HepG2 (cell line): ENCODE measurements around the gene ENTPD1. TPM values are rescaled to one million over a fixed set of nuclear protein-coding genes. Genes with fewer than 3 reads are reported as not detected.

ENCODE experiments used
- ARID2 ChIP-seq: sonication (generic); formaldehyde crosslinking; IDR thresholded peaks from 2 replicates; pipeline ENCODE4 v1.8.1; 2022; ENCODE audit warnings: mild to moderate bottlenecking, missing genetic modification reagents, borderline replicate concordance
- PHF21A ChIP-seq: sonication (generic); formaldehyde crosslinking; IDR thresholded peaks from 2 replicates; pipeline ENCODE4 v1.5.0; 2020; ENCODE audit warnings: mild to moderate bottlenecking, missing genetic modification reagents
- RCOR2 ChIP-seq: IDR thresholded peaks from 2 replicates; pipeline ENCODE4 v1.6.1; 2016; ENCODE audit warnings: missing biosample characterization, missing genetic modification reagents
- SETDB1 ChIP-seq: sonication (generic); formaldehyde crosslinking; IDR thresholded peaks from 2 replicates; pipeline ENCODE4 v1.5.1; 2020; ENCODE audit warnings: missing genetic modification reagents, mild to moderate bottlenecking, borderline replicate concordance
- TAF15 ChIP-seq: fragments of 200-400 bp; formaldehyde crosslinking; IDR thresholded peaks from one replicate; pipeline ENCODE4 v1.6.1; 2018; ENCODE audit warnings: mild to moderate bottlenecking, low read depth, low read length; ENCODE audit not compliant: poor library complexity, severe bottlenecking
- ZBTB33 ChIP-seq: sonication (generic); formaldehyde crosslinking; IDR thresholded peaks from 2 replicates; pipeline ENCODE4 v1.4.0; 2020; ENCODE audit warnings: missing genetic modification reagents
- ZNF281 ChIP-seq: sonication (generic); formaldehyde crosslinking; IDR thresholded peaks from 2 replicates; pipeline ENCODE4 v1.4.0; 2020; ENCODE audit warnings: missing genetic modification reagents, borderline replicate concordance
- ZNF460 ChIP-seq: sonication (generic); formaldehyde crosslinking; IDR thresholded peaks from 2 replicates; pipeline ENCODE4 v1.5.1; 2020; ENCODE audit warnings: missing genetic modification reagents, mild to moderate bottlenecking, borderline replicate concordance
- ZXDC ChIP-seq: sonication (generic); formaldehyde crosslinking; IDR thresholded peaks from 2 replicates; pipeline ENCODE4 v1.5.0; 2020; ENCODE audit warnings: mild to moderate bottlenecking, missing genetic modification reagents
- polyA plus RNA-seq, 8 experiments: library from polyadenylated mRNA; depleted of rRNA in 3 of 8; stranded (reverse) in 7 of 8; unstranded in 1 of 8; fragments of >200 nt; fragmentation: Illumina TruSeq in 4 of 8; extraction: Trizol in 4 of 8; gene quantifications; 2 replicates each; pipeline versions ENCODE4 v1.2.1 to v1.2.3, GENCODE V29; 2011 to 2016; ENCODE audit warnings: low read depth in 4 of 8, missing spikeins in 1 of 8, mixed read lengths in 1 of 8; ENCODE audit not compliant: insufficient read depth in 1 of 8
- total RNA-seq, 5 experiments: library from RNA; depleted of rRNA; stranded (reverse); fragments of >200 nt; fragmentation: Illumina TruSeq; extraction: Trizol; gene quantifications; 2 replicates each; pipeline ENCODE4 v1.2.3, GENCODE V29; 2016; ENCODE audit warnings: low read depth in 1 of 5
- TF ChIP-seq, protein P1 (sequence below): sonication (generic); formaldehyde crosslinking; IDR thresholded peaks from 2 replicates; pipeline ENCODE4 v1.5.0; 2020; ENCODE audit warnings: mild to moderate bottlenecking, missing genetic modification reagents, moderate library complexity
- TF ChIP-seq, protein P2 (sequence below): sonication (generic); formaldehyde crosslinking; IDR thresholded peaks from 2 replicates; pipeline ENCODE4 v1.4.0; 2020; ENCODE audit warnings: mild to moderate bottlenecking, missing genetic modification reagents
- TF ChIP-seq, protein P3 (sequence below): IDR thresholded peaks from 2 replicates; pipeline ENCODE4 v1.6.1; 2012; ENCODE audit warnings: inconsistent platforms

Gene ENTPD1
- total and polyA plus RNA-seq, 2 of the 13 experiments (the other 11 are each of a cell fraction or from before 2014, with no cell fraction given), result 0.07 TPM

DNA sequence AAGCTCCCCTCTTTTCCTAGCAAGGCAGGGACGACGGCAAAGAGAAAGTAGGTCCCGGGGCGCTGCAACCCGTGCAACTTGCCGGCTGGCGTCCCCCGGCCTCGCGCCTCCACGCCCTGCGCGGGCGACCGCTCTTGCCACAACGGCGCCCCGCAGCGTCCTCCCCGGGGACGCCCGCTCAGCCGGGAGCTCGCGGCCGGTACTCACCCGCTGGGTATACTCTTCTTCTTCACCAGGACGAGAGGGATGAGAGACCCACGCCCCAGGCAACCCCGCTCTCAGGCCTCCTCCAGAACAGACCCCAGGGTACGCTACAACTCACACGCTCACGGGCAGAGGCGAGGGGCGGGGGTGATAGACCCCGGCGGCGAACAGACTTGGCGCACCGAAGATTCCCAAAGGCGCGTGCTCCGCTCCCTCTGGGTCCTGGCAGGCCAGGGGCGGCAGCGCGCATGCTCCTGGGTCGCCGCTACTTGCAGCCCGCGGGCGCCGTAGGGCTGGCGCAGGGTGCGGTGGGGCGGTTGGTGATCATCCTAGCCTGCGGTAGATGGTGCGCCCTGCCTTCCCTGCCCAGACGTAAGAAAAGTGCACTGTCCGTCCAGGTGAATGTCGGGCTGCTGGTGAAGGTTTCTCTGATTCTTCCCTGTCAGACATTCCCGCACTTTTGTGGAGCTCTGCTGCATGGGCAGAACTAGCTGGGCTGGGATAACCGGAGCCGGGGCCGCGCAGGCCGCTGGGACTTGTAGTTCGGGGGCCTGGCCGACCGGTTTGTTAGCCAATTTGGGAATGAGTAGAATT lies 151.7 kb downstream of the ENTPD1 start, which contains the start of gene CC2D2B (continued):
- TF ChIP-seq ZXDC (CRISPR knock-in tag), result 0 out of 2 replicates have a peak, but pooled peaks have one; percentile 35
- no peak for TF ChIP-seq ZNF460 (CRISPR knock-in tag)
- TF ChIP-seq, protein P1, sequence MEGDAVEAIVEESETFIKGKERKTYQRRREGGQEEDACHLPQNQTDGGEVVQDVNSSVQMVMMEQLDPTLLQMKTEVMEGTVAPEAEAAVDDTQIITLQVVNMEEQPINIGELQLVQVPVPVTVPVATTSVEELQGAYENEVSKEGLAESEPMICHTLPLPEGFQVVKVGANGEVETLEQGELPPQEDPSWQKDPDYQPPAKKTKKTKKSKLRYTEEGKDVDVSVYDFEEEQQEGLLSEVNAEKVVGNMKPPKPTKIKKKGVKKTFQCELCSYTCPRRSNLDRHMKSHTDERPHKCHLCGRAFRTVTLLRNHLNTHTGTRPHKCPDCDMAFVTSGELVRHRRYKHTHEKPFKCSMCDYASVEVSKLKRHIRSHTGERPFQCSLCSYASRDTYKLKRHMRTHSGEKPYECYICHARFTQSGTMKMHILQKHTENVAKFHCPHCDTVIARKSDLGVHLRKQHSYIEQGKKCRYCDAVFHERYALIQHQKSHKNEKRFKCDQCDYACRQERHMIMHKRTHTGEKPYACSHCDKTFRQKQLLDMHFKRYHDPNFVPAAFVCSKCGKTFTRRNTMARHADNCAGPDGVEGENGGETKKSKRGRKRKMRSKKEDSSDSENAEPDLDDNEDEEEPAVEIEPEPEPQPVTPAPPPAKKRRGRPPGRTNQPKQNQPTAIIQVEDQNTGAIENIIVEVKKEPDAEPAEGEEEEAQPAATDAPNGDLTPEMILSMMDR (CRISPR knock-in tag), result peak; percentile 61
- TF ChIP-seq ZBTB33 (CRISPR knock-in tag), result peak; percentile 6; the same call in 1 of the 2 replicates
- no peak for TF ChIP-seq SETDB1 (CRISPR knock-in tag)
- TF ChIP-seq, protein P2, sequence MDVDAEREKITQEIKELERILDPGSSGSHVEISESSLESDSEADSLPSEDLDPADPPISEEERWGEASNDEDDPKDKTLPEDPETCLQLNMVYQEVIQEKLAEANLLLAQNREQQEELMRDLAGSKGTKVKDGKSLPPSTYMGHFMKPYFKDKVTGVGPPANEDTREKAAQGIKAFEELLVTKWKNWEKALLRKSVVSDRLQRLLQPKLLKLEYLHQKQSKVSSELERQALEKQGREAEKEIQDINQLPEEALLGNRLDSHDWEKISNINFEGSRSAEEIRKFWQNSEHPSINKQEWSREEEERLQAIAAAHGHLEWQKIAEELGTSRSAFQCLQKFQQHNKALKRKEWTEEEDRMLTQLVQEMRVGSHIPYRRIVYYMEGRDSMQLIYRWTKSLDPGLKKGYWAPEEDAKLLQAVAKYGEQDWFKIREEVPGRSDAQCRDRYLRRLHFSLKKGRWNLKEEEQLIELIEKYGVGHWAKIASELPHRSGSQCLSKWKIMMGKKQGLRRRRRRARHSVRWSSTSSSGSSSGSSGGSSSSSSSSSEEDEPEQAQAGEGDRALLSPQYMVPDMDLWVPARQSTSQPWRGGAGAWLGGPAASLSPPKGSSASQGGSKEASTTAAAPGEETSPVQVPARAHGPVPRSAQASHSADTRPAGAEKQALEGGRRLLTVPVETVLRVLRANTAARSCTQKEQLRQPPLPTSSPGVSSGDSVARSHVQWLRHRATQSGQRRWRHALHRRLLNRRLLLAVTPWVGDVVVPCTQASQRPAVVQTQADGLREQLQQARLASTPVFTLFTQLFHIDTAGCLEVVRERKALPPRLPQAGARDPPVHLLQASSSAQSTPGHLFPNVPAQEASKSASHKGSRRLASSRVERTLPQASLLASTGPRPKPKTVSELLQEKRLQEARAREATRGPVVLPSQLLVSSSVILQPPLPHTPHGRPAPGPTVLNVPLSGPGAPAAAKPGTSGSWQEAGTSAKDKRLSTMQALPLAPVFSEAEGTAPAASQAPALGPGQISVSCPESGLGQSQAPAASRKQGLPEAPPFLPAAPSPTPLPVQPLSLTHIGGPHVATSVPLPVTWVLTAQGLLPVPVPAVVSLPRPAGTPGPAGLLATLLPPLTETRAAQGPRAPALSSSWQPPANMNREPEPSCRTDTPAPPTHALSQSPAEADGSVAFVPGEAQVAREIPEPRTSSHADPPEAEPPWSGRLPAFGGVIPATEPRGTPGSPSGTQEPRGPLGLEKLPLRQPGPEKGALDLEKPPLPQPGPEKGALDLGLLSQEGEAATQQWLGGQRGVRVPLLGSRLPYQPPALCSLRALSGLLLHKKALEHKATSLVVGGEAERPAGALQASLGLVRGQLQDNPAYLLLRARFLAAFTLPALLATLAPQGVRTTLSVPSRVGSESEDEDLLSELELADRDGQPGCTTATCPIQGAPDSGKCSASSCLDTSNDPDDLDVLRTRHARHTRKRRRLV (CRISPR knock-in tag), result 0 out of 2 replicates have a peak, but pooled peaks have one; percentile 73
- peak; percentile 67; the same call in 1 of the 2 replicates for TF ChIP-seq PHF21A (CRISPR knock-in tag)
- peak; percentile 36; the same call in 1 of the 2 replicates for TF ChIP-seq RCOR2 (CRISPR knock-in tag)
- TF ChIP-seq, protein P3, sequence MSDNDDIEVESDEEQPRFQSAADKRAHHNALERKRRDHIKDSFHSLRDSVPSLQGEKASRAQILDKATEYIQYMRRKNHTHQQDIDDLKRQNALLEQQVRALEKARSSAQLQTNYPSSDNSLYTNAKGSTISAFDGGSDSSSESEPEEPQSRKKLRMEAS, result peak; percentile 92
- peak; percentile 35 for TF ChIP-seq TAF15
- peak; percentile 64; the same call in 1 of the 2 replicates for TF ChIP-seq ARID2
- TF ChIP-seq ZNF281 (CRISPR knock-in tag), result peak; percentile 11; the same call in 1 of the 2 replicates
